PC-3 (cell line): ENCODE measurements around the gene RBM4B.

Experiments used
- EZH2 ChIP-seq: fragments of 300-600 bp; sonication (generic); IDR thresholded peaks from one replicate; pipeline ENCODE4 v1.6.1; 2017; ENCODE audit warnings: antibody characterized with exemption, mild to moderate bottlenecking, low read length; ENCODE audit not compliant: unreplicated experiment
- TF ChIP-seq, protein P1 (sequence below): fragments of 300-600 bp; sonication (generic); conservative IDR thresholded peaks from 2 replicates; pipeline ENCODE4 v1.5.1; 2017; ENCODE audit warnings: antibody characterized with exemption, low read depth, mild to moderate bottlenecking, low read length

DNA sequence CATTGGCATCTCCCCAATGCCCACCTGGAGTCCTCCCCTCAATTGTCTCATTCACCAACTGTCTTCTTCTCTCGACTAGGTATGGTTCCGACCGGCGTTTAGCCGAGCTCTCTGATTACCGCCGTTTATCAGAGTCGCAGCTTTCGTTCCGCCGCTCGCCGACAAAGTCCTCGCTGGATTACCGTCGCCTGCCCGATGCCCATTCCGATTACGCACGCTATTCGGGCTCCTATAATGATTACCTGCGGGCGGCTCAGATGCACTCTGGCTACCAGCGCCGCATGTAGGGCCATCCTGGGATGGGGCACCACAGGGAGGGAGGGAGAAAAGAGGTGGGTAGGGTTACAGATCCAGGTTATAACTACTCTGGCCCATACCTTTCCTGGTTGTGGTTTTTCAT, 51.3 kb downstream of the RBM4B start:
- TF ChIP-seq, protein P1, sequence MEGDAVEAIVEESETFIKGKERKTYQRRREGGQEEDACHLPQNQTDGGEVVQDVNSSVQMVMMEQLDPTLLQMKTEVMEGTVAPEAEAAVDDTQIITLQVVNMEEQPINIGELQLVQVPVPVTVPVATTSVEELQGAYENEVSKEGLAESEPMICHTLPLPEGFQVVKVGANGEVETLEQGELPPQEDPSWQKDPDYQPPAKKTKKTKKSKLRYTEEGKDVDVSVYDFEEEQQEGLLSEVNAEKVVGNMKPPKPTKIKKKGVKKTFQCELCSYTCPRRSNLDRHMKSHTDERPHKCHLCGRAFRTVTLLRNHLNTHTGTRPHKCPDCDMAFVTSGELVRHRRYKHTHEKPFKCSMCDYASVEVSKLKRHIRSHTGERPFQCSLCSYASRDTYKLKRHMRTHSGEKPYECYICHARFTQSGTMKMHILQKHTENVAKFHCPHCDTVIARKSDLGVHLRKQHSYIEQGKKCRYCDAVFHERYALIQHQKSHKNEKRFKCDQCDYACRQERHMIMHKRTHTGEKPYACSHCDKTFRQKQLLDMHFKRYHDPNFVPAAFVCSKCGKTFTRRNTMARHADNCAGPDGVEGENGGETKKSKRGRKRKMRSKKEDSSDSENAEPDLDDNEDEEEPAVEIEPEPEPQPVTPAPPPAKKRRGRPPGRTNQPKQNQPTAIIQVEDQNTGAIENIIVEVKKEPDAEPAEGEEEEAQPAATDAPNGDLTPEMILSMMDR, result no peak
- no peak for TF ChIP-seq EZH2
